ENCODE data around the gene BDKRB2.

Gene BDKRB2

DNA sequence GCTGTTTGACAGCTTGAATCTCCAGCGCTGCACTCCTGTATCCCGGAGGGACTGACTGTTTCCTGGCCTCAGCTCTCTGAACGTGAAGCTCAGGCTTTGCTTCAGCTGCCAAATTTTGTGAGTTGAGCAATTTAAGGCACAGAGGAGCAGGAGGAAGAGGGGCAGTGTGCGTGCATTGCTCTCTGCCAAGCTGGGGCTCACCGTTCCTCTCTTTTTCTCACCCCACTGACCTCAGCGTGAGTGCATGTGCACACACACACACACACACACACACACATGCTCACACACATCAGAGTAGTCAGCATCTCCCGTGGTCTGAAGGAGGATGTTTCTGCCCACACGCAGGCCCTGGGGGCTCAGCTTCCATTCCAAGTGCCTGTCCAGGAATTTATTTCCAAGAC is 27.8 kb upstream of the BDKRB2 start:
- DNase-seq: no peak

DNA sequence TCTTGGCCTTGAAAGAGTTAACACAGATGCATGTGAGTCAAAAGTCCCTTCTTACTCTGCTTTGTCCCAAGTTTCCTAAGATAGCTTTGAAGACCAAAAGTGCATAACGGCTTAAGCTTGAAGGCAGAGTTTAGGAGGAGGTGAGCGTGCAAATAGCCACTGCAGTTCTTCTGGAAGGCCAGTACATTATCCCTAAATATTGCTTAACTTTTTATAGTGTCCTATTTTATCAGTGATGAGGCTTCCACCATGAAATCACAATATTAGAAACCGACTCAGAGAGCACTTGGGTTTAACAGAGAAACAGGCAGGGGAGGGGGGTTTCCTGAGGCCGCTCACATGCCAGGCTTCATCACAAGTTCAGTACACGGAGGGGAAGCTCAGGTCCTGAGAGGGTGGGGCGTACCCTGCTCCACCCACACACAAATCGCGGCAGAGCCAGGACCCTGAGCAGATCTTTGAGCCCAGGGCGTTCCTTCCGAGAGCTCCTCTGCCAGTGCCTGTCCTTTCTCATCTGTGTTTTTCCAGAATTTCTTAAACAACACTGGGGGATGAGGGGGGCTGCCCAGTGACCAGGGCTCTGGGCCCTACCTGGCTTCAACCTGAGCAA is 26.8 kb upstream of the BDKRB2 start:
- no peak for DNase-seq

DNA sequence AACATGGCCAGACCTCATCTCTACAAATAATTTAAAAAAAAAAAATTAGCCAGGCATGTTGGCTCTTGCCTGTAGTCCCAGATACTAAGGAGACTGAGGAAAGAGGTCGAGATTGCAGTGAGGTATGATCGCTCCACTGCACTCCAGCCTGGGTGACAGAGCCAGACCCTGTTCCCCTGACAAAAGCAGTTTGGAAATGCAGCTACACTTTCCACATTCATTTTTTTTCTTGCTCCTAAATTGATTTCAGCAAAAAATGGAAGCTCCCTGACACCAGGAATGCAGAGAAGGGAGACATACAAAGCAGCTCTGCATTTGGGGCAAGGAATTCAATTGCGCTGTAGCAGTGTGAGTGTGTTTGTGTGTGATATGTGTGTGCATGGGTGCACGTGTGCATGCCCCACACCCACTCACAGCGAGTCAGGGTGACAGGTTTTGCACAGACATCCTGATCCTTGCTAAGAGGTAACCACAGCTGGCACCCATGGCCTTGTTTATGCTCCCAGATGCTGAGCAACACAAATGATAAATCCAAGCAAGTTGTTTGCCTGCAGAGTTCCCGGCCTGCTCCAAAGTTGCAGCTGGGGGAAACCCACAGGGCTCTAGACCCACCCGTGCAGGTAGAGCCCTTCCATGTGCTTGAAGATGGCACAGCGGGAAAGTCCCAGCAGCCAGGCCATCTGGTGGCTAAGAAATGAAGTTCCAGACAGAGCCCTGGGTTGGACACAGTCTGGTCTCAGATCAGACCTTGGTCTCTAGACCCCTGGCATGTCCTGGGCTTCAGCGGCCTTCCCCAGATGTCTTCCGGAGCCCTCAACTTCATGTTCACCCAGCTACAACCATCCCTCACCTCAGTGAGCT is 25.9 kb upstream of the BDKRB2 start:
- no peak for DNase-seq

DNA sequence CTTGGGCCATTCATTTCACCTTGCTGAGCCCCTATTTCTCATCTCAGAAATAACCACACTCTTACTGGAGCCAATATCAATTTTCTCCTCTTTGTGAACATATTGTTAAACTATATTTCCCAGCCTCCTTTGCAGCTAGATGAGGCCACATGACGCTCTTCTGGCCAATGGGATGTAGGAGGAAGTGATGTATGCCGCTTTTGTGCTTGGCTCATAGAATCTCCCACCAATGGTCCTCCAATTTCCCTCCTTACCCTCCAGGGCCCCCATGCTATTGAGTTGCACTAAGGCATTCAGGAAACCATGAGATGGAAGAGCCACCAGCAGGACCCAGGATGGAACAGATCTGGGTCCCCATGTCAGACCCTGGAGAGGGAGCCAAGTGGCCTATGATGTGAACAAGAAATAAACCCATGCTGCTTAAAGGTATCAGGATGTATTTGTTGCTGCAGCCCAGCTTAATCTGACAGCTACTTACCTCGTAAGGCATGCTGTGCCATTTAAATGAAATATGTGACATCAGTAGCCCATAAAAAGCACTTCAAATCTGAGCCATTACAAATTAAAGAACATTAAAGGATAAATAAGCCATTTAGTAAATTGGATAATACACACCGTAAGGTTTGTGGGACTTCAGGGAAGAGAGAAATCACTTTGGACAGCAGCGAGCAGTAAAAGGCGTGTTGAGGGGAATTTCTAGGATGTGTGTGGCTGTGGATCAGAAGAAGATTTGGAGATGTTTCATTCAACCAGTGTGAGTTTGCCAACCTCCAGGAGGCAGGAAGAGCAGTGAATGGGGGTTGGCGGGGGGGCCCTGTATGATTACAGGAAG is 24.4 kb upstream of the BDKRB2 start:
- DNase-seq: no peak

DNA sequence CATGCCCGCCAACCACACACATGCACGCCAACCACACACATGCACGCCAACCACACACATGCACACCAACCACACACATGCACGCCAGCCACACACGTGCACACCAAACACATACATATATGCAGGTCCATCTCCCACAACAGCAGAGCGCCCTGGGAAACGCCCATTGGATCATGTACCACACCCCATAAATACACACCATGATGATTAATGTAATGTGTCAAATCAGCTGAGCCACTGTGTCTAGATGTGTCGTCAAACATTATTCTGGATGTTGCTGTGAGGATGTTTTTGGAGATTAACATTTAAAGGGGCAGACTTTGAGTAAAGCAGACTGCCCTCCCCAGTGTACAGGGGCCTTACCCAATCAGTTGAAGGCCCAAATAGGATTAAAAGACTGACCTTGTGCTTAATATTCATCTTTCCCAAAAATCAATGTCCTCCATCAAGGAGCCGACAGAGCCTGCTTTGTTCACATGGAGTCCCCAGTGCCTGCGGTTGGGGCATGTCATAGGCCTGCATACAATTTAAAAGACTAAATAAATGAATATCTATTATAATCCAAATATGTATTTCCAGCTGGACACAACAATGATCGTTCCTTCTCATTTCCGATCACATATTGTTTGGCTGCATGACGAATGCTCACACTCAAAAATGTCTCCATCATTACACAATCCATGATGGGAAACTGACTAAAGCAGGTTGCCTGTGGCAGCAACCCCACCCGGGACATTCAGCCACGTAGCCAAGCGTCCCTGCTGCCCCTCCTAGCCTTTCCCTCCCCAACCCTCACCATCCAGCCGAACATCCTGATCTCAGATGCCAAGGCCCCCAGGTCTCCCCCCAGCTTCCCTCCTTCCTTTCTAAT is 23.2 kb upstream of the BDKRB2 start:
- DNase-seq: no peak

DNA sequence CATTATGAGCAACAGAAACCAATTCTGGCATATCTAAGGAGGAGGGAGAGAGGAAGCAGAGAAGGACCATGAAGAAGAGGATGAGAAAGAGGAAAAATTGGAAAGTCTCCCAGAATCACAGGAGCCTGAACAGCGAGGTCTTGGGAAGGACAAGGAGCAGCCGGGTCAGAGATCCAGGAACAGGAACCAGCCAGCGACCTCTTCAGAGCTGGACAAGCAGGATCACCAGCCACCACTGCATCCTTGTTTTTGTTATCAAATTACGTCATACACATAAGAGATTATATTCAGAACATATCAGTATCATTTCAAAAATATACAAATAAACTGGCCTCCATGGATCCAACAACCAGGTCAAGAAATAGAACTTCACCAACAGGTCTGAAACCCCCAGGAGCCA is 22.1 kb upstream of the BDKRB2 start:
- DNase-seq: no peak

DNA sequence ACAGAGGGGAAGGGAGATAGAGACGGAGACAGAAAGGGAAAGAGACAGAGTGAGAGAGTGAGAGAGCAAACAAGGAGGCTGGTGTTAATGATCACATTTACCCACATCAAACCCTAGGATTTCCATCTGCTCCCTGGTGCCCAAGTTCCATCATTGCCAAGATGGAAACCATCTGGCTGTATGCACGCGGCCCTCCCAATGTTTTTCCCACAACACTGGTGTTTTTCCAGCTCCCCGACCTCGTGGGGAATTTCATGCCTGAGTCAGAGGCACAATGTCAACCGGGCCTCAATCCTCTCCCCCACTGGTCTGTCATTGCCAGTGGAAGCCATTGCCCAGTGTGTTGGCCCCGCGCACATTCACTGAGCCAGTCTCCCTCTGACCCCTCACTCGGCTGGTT is 19.9 kb upstream of the BDKRB2 start:
- no peak for DNase-seq

DNA sequence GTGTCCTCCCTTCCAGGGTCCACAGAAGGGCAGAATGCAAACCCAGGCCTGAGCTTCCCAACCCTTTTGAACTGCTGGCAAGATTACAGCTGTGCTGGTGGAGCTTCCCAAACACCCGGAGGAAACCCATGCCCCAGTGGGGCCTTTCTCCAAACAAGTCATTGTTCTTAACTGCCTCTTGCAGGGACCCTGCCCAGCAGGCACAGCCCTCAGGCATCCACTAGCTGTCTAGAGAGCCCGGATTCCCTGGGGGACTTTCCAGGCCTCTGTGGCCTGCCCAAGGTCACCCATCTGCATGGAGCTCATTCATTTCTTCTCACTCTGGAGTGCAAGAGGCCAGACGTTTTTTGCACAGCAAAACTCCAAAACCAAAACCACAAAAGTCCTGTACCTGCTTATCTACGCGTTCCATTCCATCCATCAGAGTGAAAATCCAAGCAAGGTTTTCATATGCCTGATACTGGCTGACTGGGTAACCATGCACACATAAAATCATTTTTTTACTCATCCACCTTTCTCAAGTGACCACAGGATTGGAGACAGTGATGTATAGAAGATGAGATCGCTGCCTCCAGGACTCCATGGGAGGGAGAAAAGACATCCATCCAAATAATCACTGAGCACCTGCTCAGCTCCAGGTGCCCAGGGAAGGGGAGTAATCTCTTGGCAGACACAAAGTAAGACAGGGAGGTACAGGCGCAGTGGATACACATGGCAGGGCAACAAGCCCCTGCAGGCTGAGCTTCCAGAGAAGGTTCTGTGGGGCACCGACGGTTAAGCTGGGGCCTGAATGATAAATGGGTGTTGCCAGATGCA is 17.2 kb upstream of the BDKRB2 start:
- DNase-seq: no peak

DNA sequence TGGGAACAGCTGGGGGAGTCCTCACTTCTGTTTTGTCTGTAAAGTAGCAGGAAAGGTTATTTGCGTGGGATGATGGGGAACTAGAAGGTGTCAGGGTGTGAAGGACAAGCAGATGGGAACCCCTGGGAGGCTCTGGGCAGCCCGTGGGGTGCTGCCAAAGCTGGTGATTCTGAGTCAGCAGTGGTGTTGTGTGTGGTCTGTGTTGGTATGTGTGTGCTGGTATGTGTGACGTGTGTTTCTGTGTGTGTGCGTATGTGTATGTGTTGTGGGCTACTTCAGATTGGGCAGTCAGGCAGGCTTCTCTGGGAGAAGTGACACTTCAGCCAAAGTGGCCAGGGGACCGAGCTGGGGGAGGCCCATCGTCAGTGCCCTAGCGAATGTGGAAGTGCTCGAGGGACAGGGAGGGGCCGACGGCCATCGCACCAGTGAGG is 15.3 kb upstream of the BDKRB2 start:
- DNase-seq: no peak

DNA sequence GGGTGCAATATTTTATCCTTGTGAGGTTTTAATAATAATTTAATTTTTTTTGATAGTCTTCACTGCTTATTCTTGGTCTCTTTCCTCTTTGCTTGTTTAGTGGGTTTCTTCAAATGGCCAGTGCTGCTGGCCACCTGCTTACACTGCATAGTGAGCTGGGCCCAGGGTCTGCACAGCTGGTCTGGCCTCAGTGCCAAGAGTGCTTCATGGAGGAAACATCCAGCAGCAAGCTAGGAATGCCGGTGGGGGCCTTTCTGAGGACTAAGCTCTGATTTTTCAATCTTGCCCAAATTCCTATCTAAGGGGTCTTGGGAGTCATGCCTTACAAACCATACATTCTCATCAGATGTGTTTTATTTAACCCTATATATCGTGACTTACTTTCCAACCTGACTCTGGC is 13.3 kb upstream of the BDKRB2 start:
- DNase-seq: no peak

DNA sequence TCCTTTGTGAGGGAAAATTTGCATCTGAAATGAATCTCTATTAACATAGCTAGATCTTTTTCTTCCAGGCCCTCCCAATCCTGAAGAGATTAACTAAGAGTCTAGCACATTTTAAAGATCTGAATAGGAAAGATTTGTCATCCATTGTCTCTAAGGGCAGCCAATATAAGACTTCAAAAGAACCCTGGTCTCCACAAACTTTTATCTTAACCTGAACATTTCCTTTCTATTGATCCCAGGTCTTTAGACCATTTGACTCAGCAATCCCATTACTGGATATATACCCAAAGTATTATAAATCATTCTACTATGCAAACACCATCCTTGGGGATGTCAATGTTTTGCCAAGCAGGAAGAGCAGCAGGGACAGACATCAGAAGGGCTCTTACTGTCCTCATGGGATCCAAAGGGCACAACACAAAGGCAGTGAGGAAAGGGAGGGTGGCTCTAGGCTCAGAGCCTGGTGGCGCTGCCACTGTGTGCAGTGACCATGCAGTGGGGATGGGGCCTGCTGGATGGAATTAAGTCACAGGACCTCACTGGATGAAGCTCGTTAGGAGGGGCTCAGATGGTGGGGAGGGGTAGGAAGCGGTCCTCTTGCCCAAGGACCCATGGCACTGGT is 12.7 kb upstream of the BDKRB2 start:
- no peak for DNase-seq

DNA sequence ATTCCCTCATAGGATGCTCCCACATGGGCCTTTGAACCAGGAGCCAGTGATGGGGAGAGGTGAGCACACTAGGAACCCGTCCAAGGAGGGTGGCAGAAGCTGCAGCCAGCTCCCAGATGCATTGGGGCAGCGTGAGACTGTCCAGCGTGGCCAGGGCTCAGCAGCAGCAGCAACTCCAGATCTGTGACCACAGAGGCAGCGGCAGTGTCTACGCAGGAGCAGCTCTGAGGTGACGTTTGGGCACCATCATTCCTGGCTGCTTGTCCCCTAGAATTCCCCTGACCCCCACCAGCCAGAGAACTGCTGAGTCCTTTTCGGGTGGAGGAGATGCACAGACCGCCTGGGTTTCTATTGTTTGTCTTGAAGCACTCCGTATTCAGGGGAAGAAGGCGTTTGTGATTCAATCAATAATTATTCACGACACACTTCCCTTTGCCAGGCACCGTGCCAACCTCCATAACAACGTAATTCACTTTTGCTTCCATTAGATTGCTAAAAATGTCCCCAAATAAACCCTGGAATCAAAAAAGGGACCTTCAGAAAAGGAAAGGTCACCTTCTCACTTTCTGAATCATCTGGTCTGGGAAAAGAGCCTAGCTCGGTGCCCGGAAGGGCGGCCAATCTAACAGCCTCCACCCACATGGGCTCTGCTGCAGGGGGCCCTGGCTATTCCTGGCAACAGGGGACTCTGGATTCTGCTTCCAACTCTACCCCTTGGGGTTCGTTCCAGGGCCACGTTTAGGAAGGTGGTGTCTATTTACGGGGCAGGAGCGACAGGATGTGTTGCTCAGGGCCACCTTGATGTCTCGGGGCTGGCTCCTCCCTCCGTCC is 11.4 kb upstream of the BDKRB2 start:
- DNase-seq: no peak

DNA sequence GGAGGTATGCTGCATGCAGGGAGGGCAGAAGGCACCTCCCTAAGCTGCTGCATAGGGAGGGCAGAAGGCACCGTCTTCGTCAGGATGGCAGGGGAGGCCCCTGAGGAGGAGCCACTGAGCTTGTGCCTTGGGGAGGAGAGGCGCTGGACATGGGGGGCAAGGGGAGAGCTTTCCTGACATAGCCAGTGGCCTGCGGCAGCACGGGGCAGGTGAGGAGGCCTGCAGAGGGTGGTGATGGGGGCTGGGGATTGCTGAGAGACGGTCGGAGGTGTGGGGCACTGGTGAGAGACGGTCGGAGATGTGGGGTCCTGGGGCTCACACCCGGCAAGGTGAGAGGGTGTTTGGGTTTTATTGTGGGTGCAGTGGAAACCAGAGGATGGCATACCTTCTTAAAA is 10.4 kb upstream of the BDKRB2 start:
- DNase-seq: no peak

DNA sequence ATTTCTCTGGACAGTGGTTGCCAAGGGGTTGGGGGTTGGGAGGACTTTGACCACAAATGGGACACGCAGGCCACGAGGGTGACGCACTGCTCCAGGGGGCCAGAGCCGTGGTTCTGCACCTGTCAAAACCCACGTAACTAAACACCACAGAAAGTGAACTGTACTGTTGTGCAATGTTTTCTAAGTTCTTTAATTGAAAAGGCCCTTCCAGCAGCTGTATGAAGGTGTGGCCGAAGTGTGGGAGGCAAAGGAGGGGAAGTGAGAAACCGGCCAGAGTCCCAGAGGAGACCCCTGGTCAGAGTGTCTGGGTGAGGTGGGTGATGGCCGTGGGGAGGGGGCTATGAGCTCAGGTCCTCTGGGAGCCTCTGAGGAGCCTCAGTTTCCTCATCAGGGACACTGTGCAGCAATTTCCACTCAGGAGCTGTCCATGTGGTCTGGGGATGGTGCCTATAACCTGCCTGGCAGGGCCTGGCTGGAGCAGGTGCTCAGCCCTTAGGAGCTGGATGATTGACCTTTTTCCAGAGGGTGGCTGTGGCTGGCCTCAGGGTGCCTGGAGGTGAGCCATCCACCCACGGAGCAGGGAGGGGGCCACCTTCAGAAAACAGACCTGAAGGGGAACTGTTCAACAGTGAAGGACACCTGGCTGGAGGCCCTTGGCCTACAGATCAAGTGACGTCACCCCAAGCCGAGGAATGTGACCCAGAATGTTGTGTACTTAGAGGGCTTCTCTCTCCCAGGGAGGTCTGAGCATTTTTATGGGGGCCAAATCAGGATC is 9.8 kb upstream of the BDKRB2 start:
- DNase-seq: no peak

DNA sequence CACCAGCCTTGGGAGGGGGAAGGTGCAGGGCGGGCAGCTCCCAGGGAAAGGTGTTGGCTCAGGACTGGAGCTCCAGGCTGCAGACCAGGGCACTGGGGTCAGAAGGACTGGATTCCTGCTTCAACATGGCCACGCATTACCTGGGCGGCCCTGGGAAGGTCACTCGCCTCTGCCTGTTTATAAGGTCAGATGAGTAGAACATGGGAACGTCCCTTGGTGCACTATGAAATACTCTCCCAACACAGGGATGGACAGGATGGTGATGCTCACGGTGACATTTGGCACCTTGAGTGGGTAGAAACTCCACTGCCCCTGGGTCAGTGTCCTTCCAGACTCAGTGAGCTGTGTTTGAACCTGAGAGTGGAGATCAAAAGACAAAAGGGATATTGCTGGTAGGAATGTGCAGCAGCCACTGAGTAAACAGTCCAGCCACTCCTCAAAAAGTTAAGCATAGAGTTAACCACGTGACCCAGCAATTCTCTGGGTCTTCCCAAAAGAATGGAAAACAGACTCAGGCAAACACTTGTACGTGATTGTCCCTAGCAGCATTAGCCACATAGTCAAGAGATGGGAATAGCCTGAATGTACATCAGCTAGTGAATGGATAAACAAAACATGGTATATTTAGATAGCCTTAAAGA is 9.1 kb upstream of the BDKRB2 start:
- no peak for DNase-seq

DNA sequence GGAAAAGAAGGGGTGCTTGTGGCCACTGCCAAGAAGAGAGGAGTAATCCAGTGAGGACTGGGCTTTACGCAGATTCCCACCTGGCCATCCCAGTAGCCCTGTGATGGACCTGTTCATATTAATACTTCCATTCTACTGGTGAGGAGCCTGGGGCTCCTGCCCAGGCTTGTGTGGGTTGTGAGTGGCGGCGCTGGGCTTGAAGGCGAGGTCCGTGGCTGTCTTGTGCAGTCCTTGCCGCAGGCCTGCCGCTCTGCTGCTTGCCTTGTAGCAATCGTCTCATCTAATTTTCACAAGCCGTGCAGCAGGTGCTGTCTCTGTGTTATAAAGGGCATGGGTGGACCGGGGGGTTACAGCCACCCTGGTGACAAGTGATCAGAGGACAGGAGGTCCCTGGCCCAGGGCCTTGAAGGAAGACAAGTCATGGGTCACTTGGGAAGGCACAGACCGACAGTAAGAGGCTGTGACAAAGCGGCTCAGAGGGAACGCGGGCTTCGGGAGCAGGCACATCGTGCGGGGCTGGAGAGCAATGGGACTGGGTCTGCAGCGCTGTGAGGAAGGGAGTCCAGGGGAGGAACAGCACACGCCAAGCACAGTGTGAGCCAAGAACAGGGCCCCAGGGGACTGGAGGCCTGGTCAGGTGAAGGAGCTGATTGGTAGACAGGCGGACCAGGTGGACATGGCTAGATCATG is 7.3 kb upstream of the BDKRB2 start:
- no peak for DNase-seq

DNA sequence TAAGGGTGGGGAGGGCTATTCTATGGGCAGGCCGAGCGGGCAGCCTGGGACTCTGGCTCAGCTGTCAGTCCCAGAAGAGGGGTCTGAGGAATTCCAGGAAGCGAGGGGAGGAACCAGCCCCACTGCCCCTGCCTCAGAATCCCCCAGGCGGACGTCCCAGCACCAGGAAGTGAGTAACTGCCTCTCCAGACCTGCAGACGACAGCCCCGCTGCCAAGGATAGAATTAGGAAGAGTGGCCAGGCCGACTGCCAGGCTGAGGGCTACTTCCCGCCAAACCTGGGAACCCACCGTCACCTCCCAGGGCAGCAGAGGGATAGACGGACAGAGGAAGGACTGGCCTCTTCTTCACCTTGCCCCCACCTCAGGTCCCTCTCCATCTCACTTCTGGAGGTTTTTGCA is 6.7 kb upstream of the BDKRB2 start:
- DNase-seq: no peak

DNA sequence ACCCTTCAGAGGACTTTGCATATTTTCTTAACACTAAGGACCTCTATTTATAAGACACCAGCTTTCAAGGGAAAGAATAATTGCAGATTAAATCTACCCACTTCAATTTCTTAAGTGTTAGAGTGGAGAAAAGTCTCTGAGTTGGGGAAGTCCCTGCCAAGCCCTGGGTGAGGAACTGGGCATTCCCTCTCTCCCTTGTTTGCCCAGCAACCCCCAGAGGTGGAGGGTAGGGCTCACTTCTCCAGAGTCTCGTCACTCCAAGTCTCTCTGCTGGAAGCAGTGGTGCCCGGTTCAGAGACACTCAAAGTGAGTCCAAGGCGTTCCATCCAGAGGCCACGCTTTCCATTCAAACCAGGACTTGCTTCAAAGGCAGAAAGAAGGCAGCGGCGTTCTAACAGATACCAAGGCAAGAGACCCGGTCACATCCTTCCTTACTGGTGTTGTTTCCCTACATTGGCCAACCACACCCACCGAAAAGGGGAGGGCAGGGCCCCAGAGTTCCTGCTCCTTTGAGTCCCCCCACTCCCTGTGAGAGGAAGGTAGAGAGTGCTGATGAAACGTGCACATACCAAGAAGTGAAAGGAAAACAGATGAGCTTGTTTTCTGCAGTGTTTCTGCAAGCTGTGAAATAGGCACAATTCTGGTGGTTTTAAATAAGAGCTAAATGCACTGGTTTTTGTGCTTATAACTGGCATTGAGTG is 6.1 kb upstream of the BDKRB2 start:
- DNase-seq: no peak

Data from activated CD8-positive, alpha-beta memory T cell treated with anti-CD3 and anti-CD28 coated beads for 24 hours (primary cell).